Fibroblast of skin of right biceps (primary cell): ENCODE results near the gene LIPG.

Experiments
- DNase-seq: peaks from one replicate; pipeline ENCODE4 v3.0.0-alpha.2; 2013

LIPG gene

GRCh38 chr18:49640741-49641140, 78.9 kb downstream of the LIPG start:
- DNase-seq, result no peak

DNA sequence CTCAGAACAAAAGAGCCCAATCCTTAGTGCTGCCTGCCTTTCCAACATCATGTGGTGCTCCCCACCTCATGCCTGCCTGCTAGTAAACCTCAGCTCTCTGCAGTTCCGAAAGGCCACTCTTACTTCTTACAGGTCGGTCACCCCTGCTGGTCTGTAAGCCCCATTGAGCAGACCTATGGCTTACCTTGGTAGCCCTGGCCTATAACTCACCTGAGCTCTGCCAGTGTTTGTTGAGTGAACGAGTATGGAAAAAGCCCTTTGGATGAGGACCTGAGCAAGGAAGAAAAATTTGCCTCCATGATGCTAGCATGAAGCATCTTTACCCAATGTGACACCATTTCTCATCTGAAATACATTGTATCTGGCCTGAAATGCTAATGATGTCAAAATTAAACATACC, 83.3 kb downstream of the LIPG start:
- DNase-seq, result no peak

DNA sequence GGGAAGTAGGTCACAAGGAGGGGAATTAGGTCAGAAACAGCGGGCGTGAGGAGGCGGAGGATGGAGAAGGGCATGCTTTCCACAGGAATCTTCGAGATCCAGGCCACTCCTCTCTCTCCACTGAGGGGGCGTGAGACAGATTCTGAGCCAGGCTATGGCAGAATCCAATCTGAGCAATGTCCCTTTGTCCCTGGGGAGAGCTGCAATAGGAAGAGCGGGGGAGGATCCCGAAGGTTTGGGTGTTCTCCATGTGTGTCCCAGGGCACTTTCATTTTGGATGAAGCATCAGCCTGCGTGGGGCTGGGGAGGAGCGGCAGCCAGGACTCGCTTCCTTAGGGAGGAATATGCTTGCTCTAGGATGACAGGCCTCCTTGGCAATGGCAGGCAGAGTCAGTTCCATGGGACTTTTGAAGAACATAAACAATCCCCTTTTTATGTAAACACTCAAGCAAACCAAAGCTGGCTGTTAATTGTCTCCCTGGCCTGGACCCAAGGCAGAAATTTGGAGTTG, 84.0 kb downstream of the LIPG start:
- DNase-seq, result peak; percentile 20

GRCh38 chr18:49646873-49647272, 85.0 kb downstream of the LIPG start:
- DNase-seq, result no peak

- peak; percentile 65 for DNase-seq
These were observed 85.8 kb downstream of the LIPG start for GRCh38 chr18:49647496-49648168.

DNA sequence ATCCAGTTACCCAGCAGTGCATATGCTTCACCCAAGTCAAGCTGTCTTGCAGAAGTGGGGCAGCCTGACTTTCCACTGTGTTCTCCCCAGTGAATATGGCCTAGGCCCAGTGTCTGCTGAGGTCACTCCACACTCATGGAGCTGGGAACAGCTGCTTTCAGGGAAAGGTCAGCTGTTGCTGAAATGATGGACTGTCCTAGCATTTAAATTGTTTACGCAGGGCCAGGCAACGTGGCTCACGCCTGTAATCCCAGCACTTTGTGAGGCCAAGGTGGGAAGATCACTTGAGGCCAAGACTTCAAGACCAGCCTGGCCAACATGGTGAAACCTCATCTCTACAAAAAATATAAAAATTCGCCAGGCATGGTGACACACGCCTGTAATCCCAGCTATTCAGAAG, 86.5 kb downstream of the LIPG start:
- DNase-seq, result no peak
